Endothelial cell of umbilical vein (primary cell): ENCODE data around the gene ZKSCAN2. TPM values are rescaled to one million over a fixed set of nuclear protein-coding genes. Genes with fewer than 3 reads are reported as not detected.

ENCODE experiments used
- BruUV-seq: library from RNA; stranded (reverse); fragments of 400-500 nt; replicated peaks from 2 replicates; lab custom pipeline; 2021; lab: Mats Ljungman, UMichigan
- CTCF ChIA-PET: fragments of 300-600, 350-600 bp; sonication (Branson Sonifier 250); formaldehyde crosslinking; loops from one replicate; lab custom pipeline; 2021; ENCODE audit warnings: antibody characterized with exemption, inconsistent platforms; lab: Charles Lee
- POLR2A ChIA-PET: fragments of 300-600, 350-600 bp; sonication (Branson Sonifier 250); formaldehyde crosslinking; loops from one replicate; lab custom pipeline; 2021; ENCODE audit warnings: antibody characterized with exemption, inconsistent platforms; lab: Charles Lee
- DNase-seq: peaks from one replicate; pipeline ENCODE4 v3.0.0-alpha.2; 2011; ENCODE audit warnings: low read depth, low spot score
- FAIRE-seq: peaks from 2 replicates; lab custom pipeline; 2011; peaks lifted over from hg19 to GRCh38; lab: Jason Lieb, UNC
- H2AFZ ChIP-seq: 2 replicates; pipeline ENCODE4 v1.6.0; 2012; ENCODE audit warnings: low read depth, low read length, control low read depth, inconsistent platforms
- H3K27ac ChIP-seq: 2 replicates; pipeline ENCODE4 v1.5.1; 2011; ENCODE audit warnings: low read depth, mild to moderate bottlenecking, control low read depth, low read length, moderate library complexity; ENCODE audit not compliant: insufficient read depth
- H3K27me3 ChIP-seq, 2 experiments: 2 replicates each; pipeline versions ENCODE4 v1.6.0 to v1.6.1; 2011; ENCODE audit warnings: low read length in 2 of 2, mixed read lengths in 1 of 2; ENCODE audit not compliant: control insufficient read depth in 2 of 2, insufficient read depth in 2 of 2
- H3K36me3 ChIP-seq, 2 experiments: 2 replicates in 1 of 2; 3 replicates in 1 of 2; pipeline ENCODE4 v1.5.1; 2011; ENCODE audit warnings: low read length in 2 of 2, mild to moderate bottlenecking in 1 of 2, moderate library complexity in 1 of 2; ENCODE audit not compliant: control insufficient read depth in 2 of 2, insufficient read depth in 2 of 2; ENCODE audit errors: extremely low read depth in 1 of 2
- H3K4me1 ChIP-seq: 3 replicates; pipeline ENCODE4 v1.5.1; 2011; ENCODE audit warnings: mild to moderate bottlenecking, low read length; ENCODE audit not compliant: control insufficient read depth, insufficient read depth; ENCODE audit errors: extremely low read depth
- H3K4me2 ChIP-seq: 2 replicates; pipeline ENCODE4 v1.6.1; 2011; ENCODE audit warnings: low read length, control low read depth, mixed read lengths; ENCODE audit not compliant: insufficient read depth
- H3K4me3 ChIP-seq, 3 experiments: fragments of 200-600 bp in 1 of 3; sonication (generic), shearing (Covaris generic) in 1 of 3; replicated peaks in 1 of 3; 2 replicates each; pipeline ENCODE4 v1.5.1; 2011 to 2016; ENCODE audit warnings: control low read depth in 3 of 3, low read length in 3 of 3, mild to moderate bottlenecking in 2 of 3, inconsistent platforms in 1 of 3, low read depth in 1 of 3, moderate library complexity in 1 of 3; ENCODE audit not compliant: insufficient read depth in 1 of 3
- H3K79me2 ChIP-seq: 2 replicates; pipeline ENCODE4 v1.6.0; 2012; ENCODE audit warnings: low read length, inconsistent platforms; ENCODE audit not compliant: control insufficient read depth, insufficient read depth
- H3K9ac ChIP-seq: replicated peaks from 2 replicates; pipeline ENCODE3; 2011; ENCODE audit warnings: low read length, control low read depth; ENCODE audit not compliant: insufficient read depth; ENCODE audit errors: extremely low read depth
- H3K9me1 ChIP-seq: replicated peaks from 3 replicates; pipeline ENCODE4 v1.6.0; 2011; ENCODE audit warnings: mild to moderate bottlenecking, low read length; ENCODE audit not compliant: control insufficient read depth, insufficient read depth; ENCODE audit errors: extremely low read depth
- H3K9me3 ChIP-seq: replicated peaks from 2 replicates; pipeline ENCODE4 v1.5.1; 2012; ENCODE audit warnings: low read length, inconsistent platforms; ENCODE audit not compliant: control insufficient read depth, insufficient read depth
- H4K20me1 ChIP-seq: replicated peaks from 2 replicates; pipeline ENCODE3; 2011; ENCODE audit warnings: mild to moderate bottlenecking, low read length; ENCODE audit not compliant: control insufficient read depth, insufficient read depth; ENCODE audit errors: extremely low read depth
- EZH2 ChIP-seq: IDR thresholded peaks from 2 replicates; pipeline ENCODE4 v1.6.1; 2012; ENCODE audit warnings: borderline replicate concordance, low read depth, mild to moderate bottlenecking, moderate library complexity, low read length, inconsistent platforms; ENCODE audit not compliant: severe bottlenecking
- FOS ChIP-seq: IDR thresholded peaks from 2 replicates; pipeline ENCODE4 v1.6.1; 2011; ENCODE audit warnings: mild to moderate bottlenecking, low read length, moderate library complexity, borderline replicate concordance; ENCODE audit not compliant: insufficient read depth
- GATA2 ChIP-seq: IDR thresholded peaks from 2 replicates; pipeline ENCODE4 v1.7.0; 2011; ENCODE audit warnings: low read depth, mild to moderate bottlenecking, moderate library complexity, mixed read lengths, low read length; ENCODE audit not compliant: insufficient read length, insufficient read depth
- JUN ChIP-seq: IDR thresholded peaks from 2 replicates; pipeline ENCODE4 v1.6.1; 2011; ENCODE audit warnings: borderline replicate concordance, low read depth; ENCODE audit not compliant: insufficient read length, insufficient read depth
- MAX ChIP-seq: IDR thresholded peaks from 2 replicates; pipeline ENCODE4 v1.6.1; 2011; ENCODE audit not compliant: insufficient read depth, insufficient read length
- MYC ChIP-seq: IDR thresholded peaks from one replicate; pipeline ENCODE4 v1.6.1; 2011; ENCODE audit warnings: mild to moderate bottlenecking, low read depth, low read length
- POLR2A ChIP-seq: IDR thresholded peaks from 2 replicates; pipeline ENCODE4 v1.6.1; 2012; ENCODE audit warnings: low read depth, mild to moderate bottlenecking, control low read depth, low read length
- POLR2AphosphoS5 ChIP-seq: IDR thresholded peaks from 2 replicates; pipeline ENCODE4 v1.6.1; 2012; ENCODE audit warnings: low read depth, mild to moderate bottlenecking, control low read depth, low read length, moderate library complexity; ENCODE audit not compliant: insufficient read depth
- dilution Hi-C: fragments of 300-500 bp; cut with MboI; formaldehyde crosslinking; loops from one replicate; pipeline ENCODE4 v1.15.0; 2019; ENCODE audit warnings: low sequenced_read_pairs; ENCODE audit not compliant: extremely low pct_ligation_motif_present
- intact Hi-C: fragments of 100-400 bp; cut with micrococcal nuclease; formaldehyde crosslinking; loops from one replicate; pipeline ENCODE4 v1.10.0; 2022
- polyA plus RNA-seq, 4 experiments: library from polyadenylated mRNA; depleted of rRNA in 3 of 4; stranded (reverse) in 3 of 4; unstranded in 1 of 4; fragments of >200 nt; gene quantifications; 2 replicates each; pipeline versions ENCODE4 v1.2.1 to v1.2.3, GENCODE V29; 2011 to 2012; ENCODE audit warnings: missing spikeins in 1 of 4
- total RNA-seq: library from RNA; stranded (reverse); gene quantifications from 2 replicates; pipeline ENCODE4 v1.2.3, GENCODE V29; 2021
- TF ChIP-seq, protein P1 (sequence below), 2 donors: IDR thresholded peaks; 1 replicate in 1 of 2; 2 replicates in 1 of 2; pipeline ENCODE4 v1.5.1; 2011; ENCODE audit warnings: low read length in 2 of 2, mild to moderate bottlenecking in 2 of 2, moderate library complexity in 2 of 2, control low read depth in 1 of 2, inconsistent platforms in 1 of 2, low read depth in 1 of 2; ENCODE audit not compliant: insufficient read depth in 1 of 2; ENCODE audit errors: extremely low read depth in 1 of 2

The ZKSCAN2 gene
- total and polyA plus RNA-seq, 2 donors (not counting 3 experiments of a cell fraction or from before 2014, with no cell fraction given): 1.4 to 4.7 TPM

- H3K9me1 ChIP-seq: no peaks in the 10 kb centered on the region
- no peak overlapping the region for H3K4me2 ChIP-seq
- no peak overlapping the region for H2AFZ ChIP-seq
- no TSS peak for BruUV-seq
- H3K27me3 ChIP-seq: peaks cover 0 to 1% of the 10 kb centered on the region in 2 experiments
- intact Hi-C loops: loop anchor here (10.0 kb wide), 1 partner anchor 48 kb away; no protein-coding TSS in a partner anchor
- H3K4me3 ChIP-seq: no peak overlapping the region
- CTCF ChIA-PET: interaction anchor here (1.0 kb wide), 1 partner anchor 13 kb away, joined by 3 read pairs; no protein-coding TSS in a partner anchor
- no peak overlapping the region for H3K9ac ChIP-seq
- dilution Hi-C loops: no loop called here
- no peaks in the 10 kb centered on the region for H3K79me2 ChIP-seq
- H3K27ac ChIP-seq: no peak overlapping the region
- FAIRE-seq (no peak), DNase-seq (no peak)
- H4K20me1 ChIP-seq: no peaks in the 10 kb centered on the region
- H3K36me3 ChIP-seq: no peaks in the 10 kb centered on the region
- no peak for TF ChIP-seq JUN
- no peak for TF ChIP-seq MYC
- no peak for TF ChIP-seq POLR2AphosphoS5
- TF ChIP-seq MAX: no peak
- no peak for TF ChIP-seq POLR2A
- no peak for TF ChIP-seq EZH2
- no peaks in the 10 kb centered on the region for H3K9me3 ChIP-seq
- POLR2A ChIA-PET: no interaction called here
- H3K4me1 ChIP-seq: no peaks in the 10 kb centered on the region
Measured at GRCh38 chr16:25212636-25213035, 45.0 kb downstream of the ZKSCAN2 start.

GRCh38 chr16:25210758-25211157 lies 46.9 kb downstream of the ZKSCAN2 start:
- FAIRE-seq: no peak
- dilution Hi-C loops: no loop called here
- no peak overlapping the region for H3K27ac ChIP-seq
- POLR2A ChIA-PET: no interaction called here
- H3K4me1 ChIP-seq: no peaks in the 10 kb centered on the region
- H3K79me2 ChIP-seq: no peaks in the 10 kb centered on the region
- TF ChIP-seq POLR2AphosphoS5 (no peak), MAX (no peak), EZH2 (no peak), GATA2 (no peak), FOS (no peak), MYC (no peak), JUN (no peak), POLR2A (no peak)
- TF ChIP-seq, protein P1, sequence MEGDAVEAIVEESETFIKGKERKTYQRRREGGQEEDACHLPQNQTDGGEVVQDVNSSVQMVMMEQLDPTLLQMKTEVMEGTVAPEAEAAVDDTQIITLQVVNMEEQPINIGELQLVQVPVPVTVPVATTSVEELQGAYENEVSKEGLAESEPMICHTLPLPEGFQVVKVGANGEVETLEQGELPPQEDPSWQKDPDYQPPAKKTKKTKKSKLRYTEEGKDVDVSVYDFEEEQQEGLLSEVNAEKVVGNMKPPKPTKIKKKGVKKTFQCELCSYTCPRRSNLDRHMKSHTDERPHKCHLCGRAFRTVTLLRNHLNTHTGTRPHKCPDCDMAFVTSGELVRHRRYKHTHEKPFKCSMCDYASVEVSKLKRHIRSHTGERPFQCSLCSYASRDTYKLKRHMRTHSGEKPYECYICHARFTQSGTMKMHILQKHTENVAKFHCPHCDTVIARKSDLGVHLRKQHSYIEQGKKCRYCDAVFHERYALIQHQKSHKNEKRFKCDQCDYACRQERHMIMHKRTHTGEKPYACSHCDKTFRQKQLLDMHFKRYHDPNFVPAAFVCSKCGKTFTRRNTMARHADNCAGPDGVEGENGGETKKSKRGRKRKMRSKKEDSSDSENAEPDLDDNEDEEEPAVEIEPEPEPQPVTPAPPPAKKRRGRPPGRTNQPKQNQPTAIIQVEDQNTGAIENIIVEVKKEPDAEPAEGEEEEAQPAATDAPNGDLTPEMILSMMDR (IDR thresholded peaks at IDR 0.05; ENCODE audit: extremely low read depth in 1 of 2, insufficient read depth in 1 of 2, low read depth in 1 of 2, low read length in 2 of 2): no peak
- H3K27me3 ChIP-seq: peaks cover 0 to 1% of the 10 kb centered on the region in 2 experiments
- H3K4me3 ChIP-seq: no peak overlapping the region
- intact Hi-C loops: loop anchor here (10.0 kb wide), 1 partner anchor 46 kb away; no protein-coding TSS in a partner anchor
- no peak for DNase-seq
- CTCF ChIA-PET: interaction anchor here (1.3 to 1.5 kb wide), 3 partner anchors 13 to 84 kb away, joined by 3 to 9 read pairs (median 4); no protein-coding TSS in a partner anchor
- no peaks in the 10 kb centered on the region for H3K9me3 ChIP-seq
- no peaks in the 10 kb centered on the region for H3K9me1 ChIP-seq
- H3K4me2 ChIP-seq: no peak overlapping the region
- H3K9ac ChIP-seq: no peak overlapping the region
- H2AFZ ChIP-seq: no peak overlapping the region
- no peaks in the 10 kb centered on the region for H4K20me1 ChIP-seq
- H3K36me3 ChIP-seq: no peaks in the 10 kb centered on the region
- no TSS peak for BruUV-seq
